ENCODE results near the gene TK2.

DNA sequence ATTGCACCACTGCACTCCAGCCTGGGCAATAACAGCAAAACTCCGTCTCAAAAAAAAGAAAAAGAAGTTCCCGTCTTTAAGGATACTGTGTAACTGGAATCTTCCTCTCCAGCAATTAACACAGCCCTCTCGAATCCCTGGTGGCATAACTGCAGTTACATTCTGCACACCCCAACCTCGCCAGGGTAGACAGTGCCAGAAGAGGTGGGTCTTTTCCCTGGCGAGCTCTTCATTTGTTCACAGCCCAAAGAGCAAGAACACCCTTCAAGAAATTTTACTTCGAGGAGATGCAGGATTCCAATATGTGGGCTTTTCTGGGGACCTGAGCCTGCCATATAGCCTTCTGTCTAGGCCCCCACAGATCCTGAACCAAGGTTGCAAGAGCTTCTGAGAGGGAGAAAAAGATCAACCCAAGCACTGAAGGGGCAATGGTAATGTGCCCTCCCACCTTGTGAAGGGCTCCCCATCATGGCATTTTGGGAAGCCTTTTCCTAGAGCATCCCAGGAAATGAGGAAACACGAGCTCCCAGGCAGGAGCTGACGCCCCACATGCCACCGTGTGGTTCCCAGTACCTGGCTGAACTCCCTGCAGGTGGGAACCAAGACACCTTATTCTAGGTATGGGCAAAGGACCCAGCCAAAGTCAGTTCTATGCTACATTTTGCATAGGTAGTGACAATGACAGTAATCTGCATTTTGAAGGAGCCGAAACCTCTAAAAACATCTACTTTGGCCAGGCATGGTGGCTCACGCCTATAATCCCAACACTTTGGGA, 26.9 kb downstream of the TK2 start:
- TF ChIP-seq, protein P1, sequence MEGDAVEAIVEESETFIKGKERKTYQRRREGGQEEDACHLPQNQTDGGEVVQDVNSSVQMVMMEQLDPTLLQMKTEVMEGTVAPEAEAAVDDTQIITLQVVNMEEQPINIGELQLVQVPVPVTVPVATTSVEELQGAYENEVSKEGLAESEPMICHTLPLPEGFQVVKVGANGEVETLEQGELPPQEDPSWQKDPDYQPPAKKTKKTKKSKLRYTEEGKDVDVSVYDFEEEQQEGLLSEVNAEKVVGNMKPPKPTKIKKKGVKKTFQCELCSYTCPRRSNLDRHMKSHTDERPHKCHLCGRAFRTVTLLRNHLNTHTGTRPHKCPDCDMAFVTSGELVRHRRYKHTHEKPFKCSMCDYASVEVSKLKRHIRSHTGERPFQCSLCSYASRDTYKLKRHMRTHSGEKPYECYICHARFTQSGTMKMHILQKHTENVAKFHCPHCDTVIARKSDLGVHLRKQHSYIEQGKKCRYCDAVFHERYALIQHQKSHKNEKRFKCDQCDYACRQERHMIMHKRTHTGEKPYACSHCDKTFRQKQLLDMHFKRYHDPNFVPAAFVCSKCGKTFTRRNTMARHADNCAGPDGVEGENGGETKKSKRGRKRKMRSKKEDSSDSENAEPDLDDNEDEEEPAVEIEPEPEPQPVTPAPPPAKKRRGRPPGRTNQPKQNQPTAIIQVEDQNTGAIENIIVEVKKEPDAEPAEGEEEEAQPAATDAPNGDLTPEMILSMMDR (conservative IDR thresholded peaks at IDR 0.05; ENCODE audit: low read depth in 2 of 2): no peak
- TF ChIP-seq, protein P2, sequence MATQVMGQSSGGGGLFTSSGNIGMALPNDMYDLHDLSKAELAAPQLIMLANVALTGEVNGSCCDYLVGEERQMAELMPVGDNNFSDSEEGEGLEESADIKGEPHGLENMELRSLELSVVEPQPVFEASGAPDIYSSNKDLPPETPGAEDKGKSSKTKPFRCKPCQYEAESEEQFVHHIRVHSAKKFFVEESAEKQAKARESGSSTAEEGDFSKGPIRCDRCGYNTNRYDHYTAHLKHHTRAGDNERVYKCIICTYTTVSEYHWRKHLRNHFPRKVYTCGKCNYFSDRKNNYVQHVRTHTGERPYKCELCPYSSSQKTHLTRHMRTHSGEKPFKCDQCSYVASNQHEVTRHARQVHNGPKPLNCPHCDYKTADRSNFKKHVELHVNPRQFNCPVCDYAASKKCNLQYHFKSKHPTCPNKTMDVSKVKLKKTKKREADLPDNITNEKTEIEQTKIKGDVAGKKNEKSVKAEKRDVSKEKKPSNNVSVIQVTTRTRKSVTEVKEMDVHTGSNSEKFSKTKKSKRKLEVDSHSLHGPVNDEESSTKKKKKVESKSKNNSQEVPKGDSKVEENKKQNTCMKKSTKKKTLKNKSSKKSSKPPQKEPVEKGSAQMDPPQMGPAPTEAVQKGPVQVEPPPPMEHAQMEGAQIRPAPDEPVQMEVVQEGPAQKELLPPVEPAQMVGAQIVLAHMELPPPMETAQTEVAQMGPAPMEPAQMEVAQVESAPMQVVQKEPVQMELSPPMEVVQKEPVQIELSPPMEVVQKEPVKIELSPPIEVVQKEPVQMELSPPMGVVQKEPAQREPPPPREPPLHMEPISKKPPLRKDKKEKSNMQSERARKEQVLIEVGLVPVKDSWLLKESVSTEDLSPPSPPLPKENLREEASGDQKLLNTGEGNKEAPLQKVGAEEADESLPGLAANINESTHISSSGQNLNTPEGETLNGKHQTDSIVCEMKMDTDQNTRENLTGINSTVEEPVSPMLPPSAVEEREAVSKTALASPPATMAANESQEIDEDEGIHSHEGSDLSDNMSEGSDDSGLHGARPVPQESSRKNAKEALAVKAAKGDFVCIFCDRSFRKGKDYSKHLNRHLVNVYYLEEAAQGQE (IDR thresholded peaks at IDR 0.05; ENCODE audit: unreplicated experiment): no peak
- TF ChIP-seq POLR2AphosphoS5 (IDR thresholded peaks at IDR 0.05; ENCODE audit: low read depth) (no peak), EZH2 (IDR thresholded peaks at IDR 0.05; ENCODE audit: low read depth, unreplicated experiment) (no peak), JUNB (IDR thresholded peaks at IDR 0.05; ENCODE audit: unreplicated experiment) (no peak), CREB1 (CRISPR knock-in tag; IDR thresholded peaks at IDR 0.05; ENCODE audit: low read depth) (no peak), EZH2phosphoT487 (IDR thresholded peaks at IDR 0.05; ENCODE audit: unreplicated experiment) (no peak), ZNF114 (CRISPR knock-in tag; IDR thresholded peaks at IDR 0.05) (no peak)
- TF ChIP-seq, protein P3, sequence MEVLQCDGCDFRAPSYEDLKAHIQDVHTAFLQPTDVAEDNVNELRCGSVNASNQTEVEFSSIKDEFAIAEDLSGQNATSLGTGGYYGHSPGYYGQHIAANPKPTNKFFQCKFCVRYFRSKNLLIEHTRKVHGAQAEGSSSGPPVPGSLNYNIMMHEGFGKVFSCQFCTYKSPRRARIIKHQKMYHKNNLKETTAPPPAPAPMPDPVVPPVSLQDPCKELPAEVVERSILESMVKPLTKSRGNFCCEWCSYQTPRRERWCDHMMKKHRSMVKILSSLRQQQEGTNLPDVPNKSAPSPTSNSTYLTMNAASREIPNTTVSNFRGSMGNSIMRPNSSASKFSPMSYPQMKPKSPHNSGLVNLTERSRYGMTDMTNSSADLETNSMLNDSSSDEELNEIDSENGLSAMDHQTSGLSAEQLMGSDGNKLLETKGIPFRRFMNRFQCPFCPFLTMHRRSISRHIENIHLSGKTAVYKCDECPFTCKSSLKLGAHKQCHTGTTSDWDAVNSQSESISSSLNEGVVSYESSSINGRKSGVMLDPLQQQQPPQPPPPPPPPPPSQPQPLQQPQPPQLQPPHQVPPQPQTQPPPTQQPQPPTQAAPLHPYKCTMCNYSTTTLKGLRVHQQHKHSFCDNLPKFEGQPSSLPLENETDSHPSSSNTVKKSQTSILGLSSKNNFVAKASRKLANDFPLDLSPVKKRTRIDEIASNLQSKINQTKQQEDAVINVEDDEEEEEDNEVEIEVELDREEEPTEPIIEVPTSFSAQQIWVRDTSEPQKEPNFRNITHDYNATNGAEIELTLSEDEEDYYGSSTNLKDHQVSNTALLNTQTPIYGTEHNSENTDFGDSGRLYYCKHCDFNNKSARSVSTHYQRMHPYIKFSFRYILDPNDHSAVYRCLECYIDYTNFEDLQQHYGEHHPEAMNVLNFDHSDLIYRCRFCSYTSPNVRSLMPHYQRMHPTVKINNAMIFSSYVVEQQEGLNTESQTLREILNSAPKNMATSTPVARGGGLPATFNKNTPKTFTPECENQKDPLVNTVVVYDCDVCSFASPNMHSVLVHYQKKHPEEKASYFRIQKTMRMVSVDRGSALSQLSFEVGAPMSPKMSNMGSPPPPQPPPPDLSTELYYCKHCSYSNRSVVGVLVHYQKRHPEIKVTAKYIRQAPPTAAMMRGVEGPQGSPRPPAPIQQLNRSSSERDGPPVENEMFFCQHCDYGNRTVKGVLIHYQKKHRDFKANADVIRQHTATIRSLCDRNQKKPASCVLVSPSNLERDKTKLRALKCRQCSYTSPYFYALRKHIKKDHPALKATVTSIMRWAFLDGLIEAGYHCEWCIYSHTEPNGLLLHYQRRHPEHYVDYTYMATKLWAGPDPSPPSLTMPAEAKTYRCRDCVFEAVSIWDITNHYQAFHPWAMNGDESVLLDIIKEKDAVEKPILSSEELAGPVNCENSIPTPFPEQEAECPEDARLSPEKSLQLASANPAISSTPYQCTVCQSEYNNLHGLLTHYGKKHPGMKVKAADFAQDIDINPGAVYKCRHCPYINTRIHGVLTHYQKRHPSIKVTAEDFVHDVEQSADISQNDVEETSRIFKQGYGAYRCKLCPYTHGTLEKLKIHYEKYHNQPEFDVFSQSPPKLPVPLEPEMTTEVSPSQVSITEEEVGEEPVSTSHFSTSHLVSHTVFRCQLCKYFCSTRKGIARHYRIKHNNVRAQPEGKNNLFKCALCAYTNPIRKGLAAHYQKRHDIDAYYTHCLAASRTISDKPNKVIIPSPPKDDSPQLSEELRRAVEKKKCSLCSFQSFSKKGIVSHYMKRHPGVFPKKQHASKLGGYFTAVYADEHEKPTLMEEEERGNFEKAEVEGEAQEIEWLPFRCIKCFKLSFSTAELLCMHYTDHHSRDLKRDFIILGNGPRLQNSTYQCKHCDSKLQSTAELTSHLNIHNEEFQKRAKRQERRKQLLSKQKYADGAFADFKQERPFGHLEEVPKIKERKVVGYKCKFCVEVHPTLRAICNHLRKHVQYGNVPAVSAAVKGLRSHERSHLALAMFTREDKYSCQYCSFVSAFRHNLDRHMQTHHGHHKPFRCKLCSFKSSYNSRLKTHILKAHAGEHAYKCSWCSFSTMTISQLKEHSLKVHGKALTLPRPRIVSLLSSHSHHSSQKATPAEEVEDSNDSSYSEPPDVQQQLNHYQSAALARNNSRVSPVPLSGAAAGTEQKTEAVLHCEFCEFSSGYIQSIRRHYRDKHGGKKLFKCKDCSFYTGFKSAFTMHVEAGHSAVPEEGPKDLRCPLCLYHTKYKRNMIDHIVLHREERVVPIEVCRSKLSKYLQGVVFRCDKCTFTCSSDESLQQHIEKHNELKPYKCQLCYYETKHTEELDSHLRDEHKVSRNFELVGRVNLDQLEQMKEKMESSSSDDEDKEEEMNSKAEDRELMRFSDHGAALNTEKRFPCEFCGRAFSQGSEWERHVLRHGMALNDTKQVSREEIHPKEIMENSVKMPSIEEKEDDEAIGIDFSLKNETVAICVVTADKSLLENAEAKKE (CRISPR knock-in tag; IDR thresholded peaks at IDR 0.05): no peak
- TF ChIP-seq, protein P4, sequence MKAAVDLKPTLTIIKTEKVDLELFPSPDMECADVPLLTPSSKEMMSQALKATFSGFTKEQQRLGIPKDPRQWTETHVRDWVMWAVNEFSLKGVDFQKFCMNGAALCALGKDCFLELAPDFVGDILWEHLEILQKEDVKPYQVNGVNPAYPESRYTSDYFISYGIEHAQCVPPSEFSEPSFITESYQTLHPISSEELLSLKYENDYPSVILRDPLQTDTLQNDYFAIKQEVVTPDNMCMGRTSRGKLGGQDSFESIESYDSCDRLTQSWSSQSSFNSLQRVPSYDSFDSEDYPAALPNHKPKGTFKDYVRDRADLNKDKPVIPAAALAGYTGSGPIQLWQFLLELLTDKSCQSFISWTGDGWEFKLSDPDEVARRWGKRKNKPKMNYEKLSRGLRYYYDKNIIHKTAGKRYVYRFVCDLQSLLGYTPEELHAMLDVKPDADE (IDR thresholded peaks at IDR 0.05): no peak

Measured in GM23338 (cell line).